Activated T-cell treated with anti-CD3 and anti-CD28 coated beads, Interleukin-2, amount 50 U/mL, for 72 hours (primary cell): ENCODE measurements around the gene FAM72C. TPM values are rescaled to one million over a fixed set of nuclear protein-coding genes. Genes with fewer than 3 reads are reported as not detected.
"Not testable (repeated sequence)": the region's sequence is repeated elsewhere in the genome, so short reads cannot be mapped to it uniquely, and the experiment has no call there.

Source experiments
- ATAC-seq, 2 donors: fragments of 150-1000 bp; cut with Tn5 transposase; replicated peaks in 1 of 2; 2 replicates each; pipeline ENCODE4 v1.10.0; 2021; ENCODE audit warnings: moderate library complexity in 2 of 2, mild to moderate bottlenecking in 1 of 2
- DNase-seq, 2 donors: peaks; one replicate each; pipeline ENCODE4 v3.0.0; 2021 to 2022; ENCODE audit warnings: mixed read lengths in 1 of 2
- H3K27ac Mint-ChIP-seq: one replicate; pipeline ENCODE4 v1.8.0; 2022; ENCODE audit warnings: mild to moderate bottlenecking, moderate library complexity, mixed read lengths
- H3K27me3 Mint-ChIP-seq: one replicate; pipeline ENCODE4 v1.8.0; 2022; ENCODE audit warnings: low read depth, mixed read lengths
- H3K36me3 Mint-ChIP-seq, 2 donors: one replicate each; pipeline ENCODE4 v1.8.0; 2022; ENCODE audit warnings: mixed read lengths in 2 of 2, mild to moderate bottlenecking in 1 of 2; ENCODE audit not compliant: insufficient read depth in 2 of 2
- H3K4me1 Mint-ChIP-seq: one replicate; pipeline ENCODE4 v1.8.0; 2022; ENCODE audit warnings: low read depth, mixed read lengths
- H3K4me3 Mint-ChIP-seq, 2 donors: one replicate each; pipeline ENCODE4 v1.8.0; 2022; ENCODE audit warnings: mild to moderate bottlenecking in 2 of 2, mixed read lengths in 2 of 2, moderate library complexity in 2 of 2
- H3K9me3 Mint-ChIP-seq, 2 donors: one replicate each; pipeline ENCODE4 v1.8.0; 2022; ENCODE audit warnings: mixed read lengths in 2 of 2
- total RNA-seq, 2 donors: library from RNA; stranded (reverse); gene quantifications; one replicate each; pipeline ENCODE4 v1.2.3, GENCODE V29; 2022

FAM72C gene
- total RNA-seq, 2 donors from 2014 or later: 3.5 to 49.2 TPM

- H3K9me3 Mint-ChIP-seq, H3K4me3 Mint-ChIP-seq, H3K36me3 Mint-ChIP-seq, H3K4me1 Mint-ChIP-seq, H3K27me3 Mint-ChIP-seq, ATAC-seq, H3K27ac Mint-ChIP-seq, DNase-seq: not testable (repeated sequence)
Observed at GRCh38 chr1:143918552-143918951, 53.2 kb downstream of the FAM72C start.

GRCh38 chr1:143913705-143914104 is 58.1 kb downstream of the FAM72C start:
- not testable (repeated sequence) for H3K36me3 Mint-ChIP-seq, H3K9me3 Mint-ChIP-seq, H3K27me3 Mint-ChIP-seq, H3K27ac Mint-ChIP-seq, DNase-seq, H3K4me3 Mint-ChIP-seq, H3K4me1 Mint-ChIP-seq, ATAC-seq
